WTC11 (cell line): Measurements from ENCODE around the gene MDH1. TPM values are rescaled to one million over a fixed set of nuclear protein-coding genes. Genes with fewer than 3 reads are reported as not detected.

Experiments used
- ATAC-seq: fragments of 200-7000 bp; cut with Tn5 transposase; 2 replicates; pipeline ENCODE4 v1.10.0; 2021; ENCODE audit warnings: mild to moderate bottlenecking, moderate library complexity
- CTCF ChIA-PET: fragments of 300-600 bp; sonication (Branson Sonifier 250); formaldehyde crosslinking; loops from one replicate; lab custom pipeline; 2021; ENCODE audit warnings: antibody characterized with exemption; lab: Charles Lee
- POLR2A ChIA-PET: fragments of 350-600 bp; sonication (Branson Sonifier 250); formaldehyde crosslinking; loops from one replicate; lab custom pipeline; 2021; ENCODE audit warnings: antibody characterized with exemption; lab: Charles Lee
- DNase-seq: peaks from one replicate; pipeline ENCODE4 v3.0.0; 2021; ENCODE audit warnings: low spot score
- H3K27ac Mint-ChIP-seq: 2 replicates; pipeline ENCODE4 v1.8.0; 2021; ENCODE audit warnings: mixed read lengths
- H3K27me3 Mint-ChIP-seq: 2 replicates; pipeline ENCODE4 v1.8.0; 2021; ENCODE audit warnings: low read depth, mild to moderate bottlenecking, moderate library complexity, mixed read lengths
- H3K36me3 Mint-ChIP-seq: 2 replicates; pipeline ENCODE4 v1.8.0; 2021; ENCODE audit warnings: mixed read lengths
- H3K4me1 Mint-ChIP-seq: 2 replicates; pipeline ENCODE4 v1.8.0; 2022; ENCODE audit warnings: mixed read lengths
- H3K4me3 Mint-ChIP-seq: 2 replicates; pipeline ENCODE4 v1.8.0; 2021; ENCODE audit warnings: mild to moderate bottlenecking, moderate library complexity, mixed read lengths
- H3K9me3 Mint-ChIP-seq: 2 replicates; pipeline ENCODE4 v1.8.0; 2021; ENCODE audit warnings: mixed read lengths
- AR ChIP-seq: fragments of 250-450 bp; sonication (Bioruptor Pico); IDR thresholded peaks from 2 replicates; pipeline ENCODE4 v1.9.0; 2021; ENCODE audit warnings: mild to moderate bottlenecking
- ATF1 ChIP-seq: sonication (generic); formaldehyde crosslinking; IDR thresholded peaks from 2 replicates; pipeline ENCODE4 v1.8.1; 2023; ENCODE audit warnings: mild to moderate bottlenecking, moderate library complexity, missing genetic modification reagents
- ATF6 ChIP-seq: sonication (generic); formaldehyde crosslinking; IDR thresholded peaks from 2 replicates; pipeline ENCODE4 v1.8.1; 2023; ENCODE audit warnings: mild to moderate bottlenecking, missing genetic modification reagents
- CREM ChIP-seq: sonication (generic); formaldehyde crosslinking; IDR thresholded peaks from 2 replicates; pipeline ENCODE4 v1.8.1; 2022; ENCODE audit warnings: mild to moderate bottlenecking, missing genetic modification reagents, moderate library complexity
- E2F4 ChIP-seq: sonication (generic); formaldehyde crosslinking; IDR thresholded peaks from 2 replicates; pipeline ENCODE4 v1.8.1; 2022; ENCODE audit warnings: low read depth, mild to moderate bottlenecking, moderate library complexity, missing genetic modification reagents, borderline replicate concordance
- EMX1 ChIP-seq: fragments of 250-450 bp; sonication (Bioruptor Pico); IDR thresholded peaks from 2 replicates; pipeline ENCODE4 v1.8.0; 2021; ENCODE audit warnings: mild to moderate bottlenecking
- ESRRA ChIP-seq: sonication (generic); formaldehyde crosslinking; IDR thresholded peaks from 2 replicates; pipeline ENCODE4 v1.8.1; 2022; ENCODE audit warnings: mild to moderate bottlenecking, missing genetic modification reagents, borderline replicate concordance
- GABPB1 ChIP-seq: sonication (generic); formaldehyde crosslinking; IDR thresholded peaks from 2 replicates; pipeline ENCODE4 v1.8.1; 2023; ENCODE audit warnings: mild to moderate bottlenecking, missing genetic modification reagents
- GTF2I ChIP-seq: fragments of 250-450 bp; sonication (Bioruptor Pico); conservative IDR thresholded peaks from 2 replicates; pipeline ENCODE4 v1.4.0; 2021; ENCODE audit warnings: mild to moderate bottlenecking
- JUN ChIP-seq: sonication (generic); formaldehyde crosslinking; IDR thresholded peaks from 2 replicates; pipeline ENCODE4 v1.8.0; 2023; ENCODE audit warnings: mild to moderate bottlenecking, missing genetic modification reagents
- MXD4 ChIP-seq: fragments of 250-450 bp; sonication (Bioruptor Pico); IDR thresholded peaks from 2 replicates; pipeline ENCODE4 v1.8.0; 2021; ENCODE audit warnings: mild to moderate bottlenecking, moderate library complexity, borderline replicate concordance
- SMAD3 ChIP-seq: sonication (generic); formaldehyde crosslinking; IDR thresholded peaks from 2 replicates; pipeline ENCODE4 v1.8.0; 2022; ENCODE audit warnings: missing genetic modification reagents, mild to moderate bottlenecking, borderline replicate concordance
- SOX15 ChIP-seq: fragments of 250-450 bp; sonication (Bioruptor Pico); IDR thresholded peaks from 2 replicates; pipeline ENCODE4 v1.9.0; 2021; ENCODE audit warnings: mild to moderate bottlenecking
- TEAD1 ChIP-seq: sonication (generic); formaldehyde crosslinking; IDR thresholded peaks from 2 replicates; pipeline ENCODE4 v1.8.0; 2022; ENCODE audit warnings: mild to moderate bottlenecking, missing genetic modification reagents
- ZNF232 ChIP-seq: sonication (generic); formaldehyde crosslinking; IDR thresholded peaks from 2 replicates; pipeline ENCODE4 v1.8.0; 2022; ENCODE audit warnings: mild to moderate bottlenecking, missing genetic modification reagents
- ZNF317 ChIP-seq: sonication (generic); formaldehyde crosslinking; IDR thresholded peaks from 2 replicates; pipeline ENCODE4 v1.8.1; 2023; ENCODE audit warnings: low read depth, mild to moderate bottlenecking, moderate library complexity, missing genetic modification reagents, borderline replicate concordance
- total RNA-seq: library from RNA; stranded (reverse); gene quantifications from 3 replicates; pipeline ENCODE4 v1.2.3, GENCODE V29; 2021
- TF ChIP-seq, protein P1 (sequence below): sonication (generic); formaldehyde crosslinking; IDR thresholded peaks from 2 replicates; pipeline ENCODE4 v1.8.0; 2022; ENCODE audit warnings: mild to moderate bottlenecking, missing genetic modification reagents
- TF ChIP-seq, protein P2 (sequence below): sonication (generic); formaldehyde crosslinking; IDR thresholded peaks from 2 replicates; pipeline ENCODE4 v1.8.1; 2023; ENCODE audit warnings: mild to moderate bottlenecking, missing genetic modification reagents
- TF ChIP-seq, protein P3 (sequence below): sonication (generic); formaldehyde crosslinking; IDR thresholded peaks from 2 replicates; pipeline ENCODE4 v1.8.0; 2022; ENCODE audit warnings: missing genetic modification reagents
- TF ChIP-seq, protein P4 (sequence below): sonication (generic); formaldehyde crosslinking; IDR thresholded peaks from 2 replicates; pipeline ENCODE4 v1.8.1; 2022; ENCODE audit warnings: mild to moderate bottlenecking, missing genetic modification reagents, moderate library complexity, borderline replicate concordance

The MDH1 gene
- total RNA-seq, 1 experiment from 2014 or later, result 259 TPM

DNA sequence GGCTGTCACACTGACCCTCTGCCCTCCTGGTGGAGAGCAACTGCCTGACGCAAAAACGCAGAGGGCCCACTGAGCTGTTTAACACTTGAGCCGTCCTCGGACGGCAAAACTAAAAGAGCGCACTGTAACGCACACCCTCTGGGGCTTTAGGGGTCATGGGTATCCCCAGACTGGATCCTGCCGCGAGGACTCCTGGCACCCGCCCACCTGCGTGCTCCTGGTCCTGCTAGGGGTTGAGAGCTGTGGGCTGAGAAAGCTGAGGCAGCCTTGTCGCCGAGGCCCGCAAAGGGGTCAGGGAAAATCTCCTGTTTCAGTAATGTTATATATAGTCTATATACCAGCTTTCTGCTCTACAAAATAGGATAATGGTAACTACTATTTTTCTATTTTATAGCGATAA is 39.1 kb downstream of the MDH1 start:
- no peak for TF ChIP-seq ATF1
- no peak for TF ChIP-seq GABPB1
- no peak for TF ChIP-seq CREM (CRISPR knock-in tag)
- no peak for TF ChIP-seq ZNF317
- TF ChIP-seq, protein P1, sequence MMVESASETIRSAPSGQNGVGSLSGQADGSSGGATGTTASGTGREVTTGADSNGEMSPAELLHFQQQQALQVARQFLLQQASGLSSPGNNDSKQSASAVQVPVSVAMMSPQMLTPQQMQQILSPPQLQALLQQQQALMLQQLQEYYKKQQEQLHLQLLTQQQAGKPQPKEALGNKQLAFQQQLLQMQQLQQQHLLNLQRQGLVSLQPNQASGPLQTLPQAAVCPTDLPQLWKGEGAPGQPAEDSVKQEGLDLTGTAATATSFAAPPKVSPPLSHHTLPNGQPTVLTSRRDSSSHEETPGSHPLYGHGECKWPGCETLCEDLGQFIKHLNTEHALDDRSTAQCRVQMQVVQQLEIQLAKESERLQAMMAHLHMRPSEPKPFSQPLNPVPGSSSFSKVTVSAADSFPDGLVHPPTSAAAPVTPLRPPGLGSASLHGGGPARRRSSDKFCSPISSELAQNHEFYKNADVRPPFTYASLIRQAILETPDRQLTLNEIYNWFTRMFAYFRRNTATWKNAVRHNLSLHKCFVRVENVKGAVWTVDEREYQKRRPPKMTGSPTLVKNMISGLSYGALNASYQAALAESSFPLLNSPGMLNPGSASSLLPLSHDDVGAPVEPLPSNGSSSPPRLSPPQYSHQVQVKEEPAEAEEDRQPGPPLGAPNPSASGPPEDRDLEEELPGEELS, result no peak
- TF ChIP-seq EMX1, result no peak
- POLR2A ChIA-PET, result no interaction called here
- no peak for ATAC-seq
- CTCF ChIA-PET, result interaction anchor here (1.2 kb wide), 1 partner anchor 9 kb away, joined by 3 read pairs; no protein-coding TSS in a partner anchor
- Mint-ChIP-seq H3K36me3 (peaks cover 30% of the 10 kb centered on the region), H3K27me3 (peaks cover 7% of the 10 kb centered on the region; the same call in 1 of the 2 replicates), H3K27ac (no peak overlapping the region), H3K4me3 (no peak overlapping the region), H3K4me1 (no peaks in the 10 kb centered on the region), H3K9me3 (peaks cover 42% of the 10 kb centered on the region)
- no peak for DNase-seq

DNA sequence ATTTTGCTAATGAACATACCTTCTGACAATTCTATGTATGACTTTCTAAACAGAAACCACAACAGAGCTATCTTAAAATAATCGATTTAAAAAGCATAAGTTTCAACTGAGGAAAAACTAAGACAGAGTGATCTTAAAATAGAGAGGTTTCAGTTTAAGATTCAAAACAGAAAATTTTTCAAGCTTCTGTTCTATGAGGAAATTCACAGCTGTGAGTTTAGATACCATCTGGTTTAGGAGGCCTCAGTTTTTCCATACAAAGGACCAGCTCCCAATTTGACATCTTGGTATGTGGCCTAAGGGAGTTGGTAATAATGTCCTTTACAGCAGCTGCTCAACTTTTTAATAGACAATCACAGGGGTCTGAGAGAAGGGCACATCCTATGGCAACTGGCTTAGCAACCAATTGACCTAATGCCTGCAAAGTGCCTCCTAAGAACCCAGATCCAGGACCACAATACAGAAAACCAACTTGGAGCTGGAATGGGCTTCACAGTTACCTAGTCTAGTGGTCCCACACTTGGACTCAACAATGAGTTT is 39.7 kb downstream of the MDH1 start:
- Mint-ChIP-seq H3K27ac (no peak overlapping the region), H3K36me3 (peaks cover 32% of the 10 kb centered on the region), H3K9me3 (peaks cover 48% of the 10 kb centered on the region), H3K4me3 (no peak overlapping the region), H3K27me3 (peaks cover 7% of the 10 kb centered on the region; the same call in 1 of the 2 replicates), H3K4me1 (no peaks in the 10 kb centered on the region)
- POLR2A ChIA-PET, result no interaction called here
- ATAC-seq, result no peak
- no peak for DNase-seq
- CTCF ChIA-PET, result interaction anchor here (1.2 kb wide), 1 partner anchor 9 kb away, joined by 3 read pairs; no protein-coding TSS in a partner anchor
- TF ChIP-seq ATF6 (CRISPR knock-in tag) (no peak), SOX15 (no peak), ESRRA (CRISPR knock-in tag) (no peak), ZNF232 (no peak), SMAD3 (CRISPR knock-in tag) (no peak), MXD4 (CRISPR knock-in tag) (no peak), AR (CRISPR knock-in tag) (no peak), JUN (CRISPR knock-in tag) (no peak), GTF2I (CRISPR knock-in tag) (no peak), E2F4 (CRISPR knock-in tag) (no peak), TEAD1 (CRISPR knock-in tag) (no peak), EMX1 (no peak)
- TF ChIP-seq, protein P2, sequence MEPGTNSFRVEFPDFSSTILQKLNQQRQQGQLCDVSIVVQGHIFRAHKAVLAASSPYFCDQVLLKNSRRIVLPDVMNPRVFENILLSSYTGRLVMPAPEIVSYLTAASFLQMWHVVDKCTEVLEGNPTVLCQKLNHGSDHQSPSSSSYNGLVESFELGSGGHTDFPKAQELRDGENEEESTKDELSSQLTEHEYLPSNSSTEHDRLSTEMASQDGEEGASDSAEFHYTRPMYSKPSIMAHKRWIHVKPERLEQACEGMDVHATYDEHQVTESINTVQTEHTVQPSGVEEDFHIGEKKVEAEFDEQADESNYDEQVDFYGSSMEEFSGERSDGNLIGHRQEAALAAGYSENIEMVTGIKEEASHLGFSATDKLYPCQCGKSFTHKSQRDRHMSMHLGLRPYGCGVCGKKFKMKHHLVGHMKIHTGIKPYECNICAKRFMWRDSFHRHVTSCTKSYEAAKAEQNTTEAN, result no peak
- TF ChIP-seq, protein P3, sequence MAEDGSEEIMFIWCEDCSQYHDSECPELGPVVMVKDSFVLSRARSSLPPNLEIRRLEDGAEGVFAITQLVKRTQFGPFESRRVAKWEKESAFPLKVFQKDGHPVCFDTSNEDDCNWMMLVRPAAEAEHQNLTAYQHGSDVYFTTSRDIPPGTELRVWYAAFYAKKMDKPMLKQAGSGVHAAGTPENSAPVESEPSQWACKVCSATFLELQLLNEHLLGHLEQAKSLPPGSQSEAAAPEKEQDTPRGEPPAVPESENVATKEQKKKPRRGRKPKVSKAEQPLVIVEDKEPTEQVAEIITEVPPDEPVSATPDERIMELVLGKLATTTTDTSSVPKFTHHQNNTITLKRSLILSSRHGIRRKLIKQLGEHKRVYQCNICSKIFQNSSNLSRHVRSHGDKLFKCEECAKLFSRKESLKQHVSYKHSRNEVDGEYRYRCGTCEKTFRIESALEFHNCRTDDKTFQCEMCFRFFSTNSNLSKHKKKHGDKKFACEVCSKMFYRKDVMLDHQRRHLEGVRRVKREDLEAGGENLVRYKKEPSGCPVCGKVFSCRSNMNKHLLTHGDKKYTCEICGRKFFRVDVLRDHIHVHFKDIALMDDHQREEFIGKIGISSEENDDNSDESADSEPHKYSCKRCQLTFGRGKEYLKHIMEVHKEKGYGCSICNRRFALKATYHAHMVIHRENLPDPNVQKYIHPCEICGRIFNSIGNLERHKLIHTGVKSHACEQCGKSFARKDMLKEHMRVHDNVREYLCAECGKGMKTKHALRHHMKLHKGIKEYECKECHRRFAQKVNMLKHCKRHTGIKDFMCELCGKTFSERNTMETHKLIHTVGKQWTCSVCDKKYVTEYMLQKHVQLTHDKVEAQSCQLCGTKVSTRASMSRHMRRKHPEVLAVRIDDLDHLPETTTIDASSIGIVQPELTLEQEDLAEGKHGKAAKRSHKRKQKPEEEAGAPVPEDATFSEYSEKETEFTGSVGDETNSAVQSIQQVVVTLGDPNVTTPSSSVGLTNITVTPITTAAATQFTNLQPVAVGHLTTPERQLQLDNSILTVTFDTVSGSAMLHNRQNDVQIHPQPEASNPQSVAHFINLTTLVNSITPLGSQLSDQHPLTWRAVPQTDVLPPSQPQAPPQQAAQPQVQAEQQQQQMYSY (CRISPR knock-in tag), result no peak
- TF ChIP-seq, protein P4, sequence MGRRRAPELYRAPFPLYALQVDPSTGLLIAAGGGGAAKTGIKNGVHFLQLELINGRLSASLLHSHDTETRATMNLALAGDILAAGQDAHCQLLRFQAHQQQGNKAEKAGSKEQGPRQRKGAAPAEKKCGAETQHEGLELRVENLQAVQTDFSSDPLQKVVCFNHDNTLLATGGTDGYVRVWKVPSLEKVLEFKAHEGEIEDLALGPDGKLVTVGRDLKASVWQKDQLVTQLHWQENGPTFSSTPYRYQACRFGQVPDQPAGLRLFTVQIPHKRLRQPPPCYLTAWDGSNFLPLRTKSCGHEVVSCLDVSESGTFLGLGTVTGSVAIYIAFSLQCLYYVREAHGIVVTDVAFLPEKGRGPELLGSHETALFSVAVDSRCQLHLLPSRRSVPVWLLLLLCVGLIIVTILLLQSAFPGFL (CRISPR knock-in tag), result no peak
